GM18858 (cell line): ENCODE data around the gene CA10.

Experiments
- ATAC-seq: cut with Tn5 transposase; IDR thresholded peaks from one replicate; pipeline ENCODE4 v1.9.1; 2021; ENCODE audit not compliant: unreplicated experiment

The CA10 gene

GRCh38 chr17:51699303-51699702, 459.2 kb downstream of the CA10 start:
- no peak for ATAC-seq

- no peak for ATAC-seq
Measured at GRCh38 chr17:51692917-51693316, 465.6 kb downstream of the CA10 start.

- ATAC-seq: no peak
Measured at GRCh38 chr17:51687887-51688286, 470.6 kb downstream of the CA10 start.

GRCh38 chr17:51685287-51685909, 473.1 kb downstream of the CA10 start:
- no peak for ATAC-seq

- no peak for ATAC-seq
Measured at GRCh38 chr17:51684214-51684613, 474.3 kb downstream of the CA10 start.

DNA sequence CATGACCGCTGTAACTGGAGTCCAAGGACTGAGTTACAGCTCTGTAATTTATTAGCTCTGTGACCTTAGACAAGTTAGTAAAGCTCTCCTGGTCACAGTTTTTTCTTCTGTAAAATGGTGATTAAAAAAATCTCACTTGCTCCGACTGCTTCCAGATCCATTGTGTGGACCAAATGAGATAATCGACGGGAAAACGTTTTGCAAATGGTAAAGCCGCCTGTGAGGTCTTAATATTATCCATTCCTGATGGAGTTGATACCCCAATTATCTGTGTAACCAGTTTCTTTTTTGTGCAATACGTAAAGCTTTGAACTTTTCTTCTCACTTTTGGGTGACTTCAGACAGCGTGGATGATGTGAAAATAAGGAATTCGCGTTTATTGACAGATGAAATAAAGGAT, 475.2 kb downstream of the CA10 start:
- no peak for ATAC-seq

DNA sequence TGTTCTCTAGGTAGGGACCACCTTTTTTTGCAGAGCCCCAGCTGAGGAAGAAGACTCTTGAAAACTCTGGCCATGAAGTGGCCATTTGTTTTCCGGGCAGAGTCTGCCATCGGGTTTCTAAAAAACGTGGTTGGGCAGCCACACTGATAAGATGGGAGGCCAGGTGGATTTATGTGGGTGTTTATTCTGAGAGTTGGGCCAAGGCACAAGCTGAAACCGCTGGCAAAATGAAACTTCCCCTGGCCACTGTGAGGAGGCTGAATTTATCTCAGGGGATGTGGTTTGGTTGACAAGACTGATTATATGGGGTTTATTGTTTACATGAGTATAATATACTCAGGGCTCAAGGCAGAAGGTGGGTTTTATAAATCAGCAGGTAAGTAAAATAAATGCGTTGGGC, 476.4 kb downstream of the CA10 start:
- ATAC-seq: no peak

GRCh38 chr17:51677875-51678274, 480.6 kb downstream of the CA10 start:
- ATAC-seq: no peak

DNA sequence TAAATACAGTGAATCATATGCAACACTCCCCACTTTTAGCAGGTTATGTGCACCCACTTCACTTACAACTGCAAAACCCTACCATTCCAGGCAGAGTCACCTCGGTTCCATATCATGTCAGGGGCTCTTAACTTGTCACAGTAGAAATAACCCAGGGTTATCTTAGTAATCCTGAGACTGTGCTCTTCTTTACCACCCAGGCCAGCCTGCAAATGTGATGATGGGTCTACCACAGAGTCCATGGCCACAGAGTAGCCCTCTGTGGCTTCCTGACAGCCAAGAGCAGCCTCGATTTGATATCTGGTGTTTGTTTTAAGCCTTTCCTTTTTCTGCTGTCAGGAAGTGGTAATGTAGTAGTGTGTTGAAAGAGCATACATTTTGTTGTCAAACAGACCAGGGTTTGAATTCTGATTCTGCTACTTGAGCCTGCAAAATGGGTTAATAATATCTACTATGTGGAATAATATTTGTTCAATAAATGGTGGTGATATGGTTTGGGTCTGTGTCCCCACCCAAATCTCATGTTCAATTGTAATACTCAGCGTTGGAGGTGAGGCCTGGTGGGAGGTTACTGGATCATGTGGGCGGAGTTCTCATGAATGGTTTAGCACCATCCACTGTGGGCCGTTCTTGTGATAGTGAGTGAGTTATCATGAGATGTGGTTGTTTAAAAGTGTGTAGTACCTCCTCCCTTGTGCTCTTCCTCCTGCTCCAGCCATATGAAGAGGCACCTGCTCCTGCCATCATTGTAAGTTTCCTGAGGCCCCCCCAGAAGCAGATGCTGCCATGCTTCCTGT, 481.6 kb downstream of the CA10 start:
- no peak for ATAC-seq

DNA sequence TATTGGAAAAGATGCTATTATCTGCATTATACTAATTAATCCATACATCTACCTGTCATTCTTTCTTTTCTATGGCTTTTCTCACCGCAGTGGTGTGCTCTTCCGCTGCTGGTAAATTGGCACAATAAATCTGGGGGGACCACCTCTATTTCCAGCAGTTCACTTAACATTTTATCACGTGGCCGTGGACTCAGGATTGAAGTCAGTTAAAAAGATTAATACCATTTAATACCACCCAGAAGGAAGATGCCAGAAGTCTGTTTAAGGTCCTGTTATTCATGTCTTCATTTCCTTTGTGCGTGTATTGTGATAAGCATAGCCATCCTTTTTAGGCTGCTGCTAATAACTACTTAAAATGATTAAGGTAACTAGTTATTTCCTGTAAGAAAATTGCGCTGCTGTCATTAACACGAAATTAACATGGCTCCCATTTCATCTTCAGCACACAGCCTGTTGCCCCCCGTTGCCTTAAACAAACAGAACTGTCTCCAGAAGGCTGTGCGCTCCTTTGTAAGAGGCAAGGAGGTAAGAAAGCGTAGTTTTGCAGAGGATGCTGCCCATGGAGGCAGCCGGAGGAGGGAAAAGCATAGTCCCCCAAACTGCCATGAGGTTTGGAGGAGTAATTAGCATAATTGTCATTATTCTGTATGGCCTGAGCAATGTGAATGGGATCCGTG, 483.8 kb downstream of the CA10 start:
- ATAC-seq: no peak

GRCh38 chr17:51673070-51673469, 485.4 kb downstream of the CA10 start:
- ATAC-seq: no peak

DNA sequence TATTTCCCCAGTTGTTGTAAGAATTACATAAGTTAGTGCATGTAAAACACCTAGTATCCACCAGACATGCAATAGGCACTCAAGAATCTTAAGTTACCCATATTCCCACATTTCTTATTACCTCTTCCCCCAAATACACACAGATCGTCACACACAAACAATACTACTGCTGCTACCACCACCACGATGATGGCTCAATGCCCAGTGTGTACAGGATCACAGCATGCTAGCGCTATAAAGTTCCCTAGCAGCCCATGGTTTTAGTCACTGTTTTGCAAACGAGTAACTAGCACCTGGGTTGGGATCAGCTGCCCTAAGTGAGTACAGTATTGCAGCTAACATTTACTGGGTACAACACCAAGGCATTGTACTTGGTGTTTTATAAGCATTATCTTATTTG, 486.4 kb downstream of the CA10 start:
- ATAC-seq: no peak

GRCh38 chr17:51670899-51671298, 487.6 kb downstream of the CA10 start:
- ATAC-seq: no peak

DNA sequence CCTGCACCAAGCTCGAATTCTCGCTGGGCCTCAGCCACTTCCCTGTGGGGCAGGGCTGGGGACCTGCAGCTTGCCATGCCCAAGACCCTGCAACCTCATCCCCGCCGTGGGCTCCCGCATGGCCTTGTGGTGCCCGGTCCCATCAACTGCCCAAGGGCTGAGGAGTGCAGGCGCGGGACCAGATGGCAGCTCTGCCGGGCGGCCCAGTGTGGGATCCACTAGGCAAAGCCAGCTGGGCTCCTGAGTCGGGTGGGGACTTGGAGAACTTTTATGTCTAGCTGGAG, 489.6 kb downstream of the CA10 start:
- no peak for ATAC-seq

DNA sequence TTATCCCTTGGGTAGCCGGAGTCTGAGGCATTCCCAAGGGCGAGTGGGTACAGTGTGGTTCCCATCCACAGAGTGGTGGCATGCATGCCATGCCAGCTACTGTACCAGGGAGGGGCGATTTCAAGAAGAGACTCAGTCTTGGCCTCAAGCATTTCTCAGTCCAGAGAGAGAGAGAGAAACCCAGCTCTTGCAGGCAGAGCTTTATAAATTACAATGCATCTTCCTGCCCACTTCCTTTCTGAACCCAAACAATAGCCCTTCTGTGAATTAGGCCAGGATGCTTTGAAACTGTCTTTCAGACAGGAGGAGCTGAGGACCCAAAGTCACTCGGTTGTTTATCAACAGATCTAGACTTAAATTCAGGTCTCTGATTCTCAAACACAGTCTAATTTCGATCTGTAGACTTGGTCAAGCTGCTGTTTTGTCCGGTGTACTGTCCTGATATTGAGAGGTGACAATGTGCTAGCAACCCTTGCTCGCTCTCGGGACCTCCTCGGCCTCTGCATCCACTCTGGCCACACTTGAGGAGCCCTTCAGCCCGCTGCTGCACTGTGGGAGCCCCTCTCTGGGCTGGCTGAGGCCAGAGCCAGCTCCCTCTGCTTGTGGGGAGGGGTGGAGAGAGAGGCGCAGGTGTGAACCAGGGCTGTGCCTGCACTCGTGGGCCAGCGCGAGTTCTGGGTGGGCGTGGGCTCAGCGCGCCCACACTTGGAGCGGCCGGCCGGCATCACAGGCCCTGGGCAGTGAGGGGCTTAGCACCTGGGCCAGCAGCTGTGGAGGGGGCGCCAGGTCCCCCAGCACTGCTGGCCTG, 490.2 kb downstream of the CA10 start:
- no peak for ATAC-seq

DNA sequence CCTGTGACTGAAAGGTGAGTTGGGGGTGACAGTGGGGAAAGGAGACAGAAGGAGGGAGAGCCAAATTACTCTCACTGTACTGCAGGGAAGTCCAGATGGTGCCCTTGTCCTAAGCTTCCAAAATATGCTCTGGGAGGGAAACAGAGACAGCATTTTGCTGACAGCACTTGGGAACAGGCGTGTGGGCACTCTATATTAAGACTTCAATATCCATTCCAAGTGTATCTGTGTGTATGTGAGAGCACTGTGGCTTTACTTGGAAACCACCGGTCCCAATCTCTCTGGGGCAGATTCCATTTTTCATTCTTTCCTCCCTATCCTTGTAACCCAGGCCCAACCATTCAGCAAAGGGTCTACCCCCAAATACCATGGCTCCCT, 490.8 kb downstream of the CA10 start:
- no peak for ATAC-seq

GRCh38 chr17:51666971-51667705, 491.4 kb downstream of the CA10 start:
- ATAC-seq: no peak

- ATAC-seq: no peak
Measured at GRCh38 chr17:51662204-51663056, 496.1 kb downstream of the CA10 start.

DNA sequence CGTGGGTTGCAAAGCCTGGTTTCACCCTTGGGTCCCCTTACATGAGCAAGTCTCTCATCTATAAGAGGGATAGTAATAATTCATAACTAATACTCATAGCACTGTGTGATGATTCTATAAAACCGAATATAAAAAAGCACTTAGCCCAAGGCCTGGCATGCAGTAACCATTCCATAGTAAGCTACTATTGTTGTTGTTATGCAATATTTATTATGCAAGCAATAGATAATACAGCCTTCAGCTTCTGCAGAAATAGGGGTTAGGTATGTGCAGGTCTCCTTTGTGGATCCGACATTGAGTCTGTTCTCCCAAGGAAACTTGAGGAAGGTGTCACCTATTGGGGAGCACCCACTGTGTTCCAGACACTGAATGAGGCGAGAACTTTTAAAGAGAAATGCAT, 497.1 kb downstream of the CA10 start:
- no peak for ATAC-seq

DNA sequence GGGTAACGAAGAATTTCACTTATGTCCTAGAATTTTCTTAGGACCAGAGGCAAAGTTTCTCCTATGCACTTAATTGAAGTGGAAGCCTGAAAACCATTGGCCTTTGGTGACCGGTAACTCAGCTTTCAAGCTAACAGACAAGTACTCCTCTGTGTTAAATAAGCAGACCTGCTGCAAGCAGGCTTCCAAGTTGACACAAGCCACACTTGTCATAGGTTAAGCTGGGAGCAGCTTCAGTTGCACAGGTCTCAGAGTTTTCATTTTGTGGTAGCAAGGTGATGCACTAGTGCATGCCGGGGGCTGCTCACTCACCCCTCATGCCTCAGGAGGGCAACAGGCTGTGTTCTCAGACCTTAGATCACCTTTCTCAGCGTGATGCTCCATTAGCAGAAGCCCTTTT, 498.2 kb downstream of the CA10 start:
- no peak for ATAC-seq
